Neural progenitor cell (in vitro differentiated cells): Measurements from ENCODE around the gene FBLN2.

ENCODE experiments used
- CTCF ChIP-seq: fragments of 200-600 bp; sonication (generic); IDR thresholded peaks from 2 replicates; pipeline ENCODE4 v1.5.1; 2017; ENCODE audit warnings: antibody characterized with exemption, mild to moderate bottlenecking
- EZH2 ChIP-seq: fragments of 200-600 bp; sonication (generic); IDR thresholded peaks from 2 replicates; pipeline ENCODE4 v1.6.1; 2017; ENCODE audit warnings: antibody characterized with exemption, mild to moderate bottlenecking, moderate library complexity
- EZH2phosphoT487 ChIP-seq: fragments of 200-600 bp; sonication (generic); IDR thresholded peaks from 2 replicates; pipeline ENCODE4 v1.6.1; 2017; ENCODE audit warnings: antibody characterized with exemption

GRCh38 chr3:13677272-13677671 is 128.3 kb downstream of the FBLN2 start:
- TF ChIP-seq CTCF (no peak), EZH2 (no peak), EZH2phosphoT487 (no peak)
